Body of pancreas (tissue), 4 donors: Measurements from ENCODE around the gene BACE1. TPM values are rescaled to one million over a fixed set of nuclear protein-coding genes. Genes with fewer than 3 reads are reported as not detected.

ENCODE experiments used
- ATAC-seq: fragments of 150-250 bp; one replicate; pipeline ENCODE4 v1.9.1; 2016
- DNase-seq, 4 donors: peaks; one replicate each; pipeline ENCODE4 v3.0.0-alpha.2; 2019
- H3K27ac ChIP-seq, 4 donors: fragments of 200-600 bp; sonication (generic); 1 replicate in 3 of 4; 2 replicates in 1 of 4; pipeline versions ENCODE4 v1.5.1 to v1.6.1; 2016 to 2019; ENCODE audit warnings: mild to moderate bottlenecking in 1 of 4, mixed read lengths in 1 of 4, moderate library complexity in 1 of 4
- H3K27me3 ChIP-seq, 2 donors: fragments of 200-600 bp; sonication (generic); one replicate each; pipeline ENCODE4 v1.6.0; 2016; ENCODE audit warnings: mild to moderate bottlenecking in 1 of 2
- H3K36me3 ChIP-seq, 2 donors: fragments of 200-600 bp; sonication (generic); replicated peaks in 1 of 2; 2 replicates each; pipeline ENCODE4 v1.5.1; 2016; ENCODE audit warnings: low read depth in 2 of 2; ENCODE audit not compliant: insufficient read depth in 1 of 2
- H3K4me1 ChIP-seq: fragments of 200-600 bp; sonication (generic); one replicate; pipeline ENCODE4 v1.6.0; 2016
- H3K4me3 ChIP-seq, 2 donors: fragments of 200-600 bp; sonication (generic); 1 replicate in 1 of 2; 2 replicates in 1 of 2; pipeline ENCODE4 v1.5.1; 2016 to 2019
- H3K9me3 ChIP-seq, 3 donors: fragments of 200-600 bp; sonication (generic); 1 replicate in 2 of 3; 2 replicates in 1 of 3; pipeline ENCODE4 v1.5.1; 2016
- CTCF ChIP-seq, 7 experiments: fragments of 450-650 bp in 4 of 7; fragments of 200-600 bp in 3 of 7; sonication (generic) in 3 of 7; IDR thresholded peaks; one replicate each; pipeline ENCODE4 v1.5.1; 2016 to 2019; ENCODE audit warnings: antibody characterized with exemption in 7 of 7
- POLR2A ChIP-seq, 3 donors: fragments of 450-650 bp; IDR thresholded peaks; one replicate each; pipeline ENCODE4 v1.6.1; 2016; ENCODE audit warnings: antibody characterized with exemption in 3 of 3, mild to moderate bottlenecking in 2 of 3
- WGBS, 2 donors: methylation state at CpG; one replicate each; pipeline ENCODE4 v1.1.5; 2017; 5-methylcytosine and 5-hydroxymethylcytosine counted together
- intact Hi-C: fragments of 100-400 bp; cut with DNase I; formaldehyde crosslinking; loops from one replicate; pipeline ENCODE4 v1.15.1; 2023
- total RNA-seq, 2 donors: library from RNA; depleted of rRNA; stranded (reverse); fragments of >200 nt; gene quantifications; one replicate each; pipeline ENCODE4 v1.1.0, GENCODE V29; 2016

BACE1 gene
- total RNA-seq, 2 donors from 2014 or later, result 47.0 to 70.5 TPM

GRCh38 chr11:117290809-117291396, 25.2 kb downstream of the BACE1 start, which contains the start of gene BACE1-AS:
Gene BACE1-AS (plus strand): TSS chr11:117291346.
- H3K36me3 ChIP-seq, result peaks cover 0 to 6% of the 10 kb centered on the region in 2 donors
- DNase-seq (peak; percentile 63 to 78 (median 70)), ATAC-seq (peak; percentile 71)
- WGBS, 2 donors, result 29 to 35% methylated on average over 8 of the region's 8 CpGs
- peak in 1 of 3 donors; percentile 14 for TF ChIP-seq POLR2A (IDR thresholded peaks at IDR 0.05)
- TF ChIP-seq CTCF (IDR thresholded peaks at IDR 0.05), result no peak
- no peaks in the 10 kb centered on the region for H3K27me3 ChIP-seq
- H3K9me3 ChIP-seq, result no peaks in the 10 kb centered on the region
- intact Hi-C loops, result no loop called here
- peaks cover 70% of the 10 kb centered on the region for H3K4me1 ChIP-seq
- H3K4me3 ChIP-seq, result no peak within 1 kb of the TSS
- peak within 1 kb of the TSS; percentile 15 to 72 (median 57) for H3K27ac ChIP-seq

- DNase-seq, result peak in 3 of 4 donors; percentile 60 to 80 (median 77)
Observed at GRCh38 chr11:117289795-117290194, 26.3 kb downstream of the BACE1 start.

GRCh38 chr11:117287668-117288067, 28.4 kb downstream of the BACE1 start:
- Histone ChIP-seq H3K36me3 (peaks cover 0 to 2% of the 10 kb centered on the region in 2 donors), H3K27ac (peak overlapping the region in 3 of 4 donors; percentile 1 to 48 (median 7))

More at GRCh38 chr11:117289795-117290194, 26.3 kb downstream of the BACE1 start:
- peak; percentile 67 for ATAC-seq
- Histone ChIP-seq H3K4me1 (peaks cover 70% of the 10 kb centered on the region), H3K9me3 (no peaks in the 10 kb centered on the region), H3K4me3 (no peak overlapping the region), H3K27ac (peak overlapping the region in 3 of 4 donors; percentile 52 to 72 (median 62)), H3K27me3 (no peaks in the 10 kb centered on the region), H3K36me3 (peaks cover 0 to 3% of the 10 kb centered on the region in 2 donors)
- no peak for TF ChIP-seq POLR2A (IDR thresholded peaks at IDR 0.05)
- no peak for TF ChIP-seq CTCF (IDR thresholded peaks at IDR 0.05)
- intact Hi-C loops, result no loop called here
- WGBS, 2 donors, result 25 to 35% methylated on average over 1 of the region's 1 CpG

GRCh38 chr11:117286588-117286987, 29.5 kb downstream of the BACE1 start:
- WGBS, 2 donors, result 29 to 41% methylated on average over 2 of the region's 2 CpGs
- peaks cover 69% of the 10 kb centered on the region for H3K4me1 ChIP-seq
- H3K27me3 ChIP-seq, result no peaks in the 10 kb centered on the region
- TF ChIP-seq POLR2A (IDR thresholded peaks at IDR 0.05) (no peak), CTCF (IDR thresholded peaks at IDR 0.05) (no peak)
- H3K4me3 ChIP-seq, result no peak overlapping the region
- H3K36me3 ChIP-seq, result peaks cover 0 to 2% of the 10 kb centered on the region in 2 donors
- H3K9me3 ChIP-seq, result no peaks in the 10 kb centered on the region
- ATAC-seq (no peak), DNase-seq (no peak)
- intact Hi-C loops, result no loop called here
- H3K27ac ChIP-seq, result peak overlapping the region in 1 of 4 donors; percentile 48

More at GRCh38 chr11:117287668-117288067, 28.4 kb downstream of the BACE1 start:
- intact Hi-C loops, result no loop called here
- ATAC-seq (no peak), DNase-seq (no peak)
- TF ChIP-seq POLR2A (IDR thresholded peaks at IDR 0.05), result no peak
- no peak for TF ChIP-seq CTCF (IDR thresholded peaks at IDR 0.05)
- WGBS, 2 donors, result 41 to 50% methylated on average over 3 of the region's 3 CpGs
- Histone ChIP-seq H3K27me3 (no peaks in the 10 kb centered on the region), H3K9me3 (no peaks in the 10 kb centered on the region), H3K4me1 (peaks cover 76% of the 10 kb centered on the region), H3K4me3 (no peak overlapping the region)

- Histone ChIP-seq H3K27me3 (no peaks in the 10 kb centered on the region), H3K4me3 (no peak overlapping the region), H3K27ac (peak overlapping the region in 3 of 4 donors; percentile 11 to 43 (median 36)), H3K9me3 (no peaks in the 10 kb centered on the region), H3K4me1 (peaks cover 48% of the 10 kb centered on the region), H3K36me3 (peaks cover 0 to 2% of the 10 kb centered on the region in 2 donors)
- DNase-seq, result no peak
- intact Hi-C loops, result no loop called here
- 38 to 55% methylated on average over 2 of the region's 2 CpGs for WGBS, 2 donors
- ATAC-seq, result no peak
- TF ChIP-seq POLR2A (IDR thresholded peaks at IDR 0.05) (no peak), CTCF (IDR thresholded peaks at IDR 0.05) (no peak)
Observed at GRCh38 chr11:117284053-117284452, 32.0 kb downstream of the BACE1 start.
